SK-N-SH treated with all-trans-retinoic acid at 6 μM for 48 hours (cell line): ENCODE measurements around the gene NFIB.

Experiments
- ATAC-seq: fragments of 200-7000 bp; cut with Tn5 transposase; 3 replicates; pipeline ENCODE4 v1.9.1; 2020; ENCODE audit warnings: mild to moderate bottlenecking, moderate library complexity
- ARNTL ChIP-seq: fragments of 450-650 bp; formaldehyde crosslinking; IDR thresholded peaks from 2 replicates; pipeline ENCODE4 v1.5.0; 2020; ENCODE audit warnings: low read depth, mild to moderate bottlenecking, moderate library complexity, borderline replicate concordance
- BACH2 ChIP-seq: fragments of 250-450 bp; sonication (Bioruptor Pico); IDR thresholded peaks from 2 replicates; pipeline ENCODE4 v1.9.0; 2021; ENCODE audit warnings: mild to moderate bottlenecking, borderline replicate concordance
- CREB5 ChIP-seq: fragments of 250-450 bp; sonication (Bioruptor Pico); IDR thresholded peaks from 2 replicates; pipeline ENCODE4 v1.5.1; 2020; ENCODE audit warnings: low read depth, mild to moderate bottlenecking, moderate library complexity
- CSDC2 ChIP-seq: fragments of 250-450 bp; sonication (Bioruptor Pico); IDR thresholded peaks from 2 replicates; pipeline ENCODE4 v1.5.0; 2020; ENCODE audit warnings: mild to moderate bottlenecking, moderate library complexity
- CSRNP3 ChIP-seq: fragments of 250-450 bp; sonication (Bioruptor Pico); IDR thresholded peaks from 2 replicates; pipeline ENCODE4 v1.5.1; 2021; ENCODE audit warnings: mild to moderate bottlenecking, moderate library complexity
- ESRRG ChIP-seq: fragments of 250-450 bp; sonication (Bioruptor Pico); IDR thresholded peaks from 2 replicates; pipeline ENCODE4 v1.6.1; 2021; ENCODE audit warnings: mild to moderate bottlenecking
- GLIS3 ChIP-seq: fragments of 250-450 bp; sonication (Bioruptor Pico); IDR thresholded peaks from 2 replicates; pipeline ENCODE4 v1.5.0; 2020; ENCODE audit warnings: mild to moderate bottlenecking, moderate library complexity
- ISL1 ChIP-seq: fragments of 250-450 bp; sonication (Bioruptor Pico); IDR thresholded peaks from 2 replicates; pipeline ENCODE4 v2.1.2; 2022; ENCODE audit warnings: mild to moderate bottlenecking, moderate library complexity
- OSR1 ChIP-seq: fragments of 250-450 bp; sonication (Bioruptor Pico); IDR thresholded peaks from 2 replicates; pipeline ENCODE4 v1.8.0; 2022; ENCODE audit warnings: moderate library complexity, mild to moderate bottlenecking, inconsistent platforms
- PATZ1 ChIP-seq: fragments of 250-450 bp; sonication (Bioruptor Pico); IDR thresholded peaks from 2 replicates; pipeline ENCODE4 v1.8.0; 2020; ENCODE audit warnings: mild to moderate bottlenecking, moderate library complexity, borderline replicate concordance
- PPARA ChIP-seq: fragments of 250-450 bp; sonication (Bioruptor Pico); IDR thresholded peaks from 2 replicates; pipeline ENCODE4 v1.5.0; 2020; ENCODE audit warnings: mild to moderate bottlenecking, borderline replicate concordance
- SNAI2 ChIP-seq: fragments of 250-450 bp; sonication (Bioruptor Pico); IDR thresholded peaks from 2 replicates; pipeline ENCODE4 v1.5.0; 2020; ENCODE audit warnings: mild to moderate bottlenecking, moderate library complexity
- TCF4 ChIP-seq: fragments of 250-450 bp; sonication (Bioruptor Pico); IDR thresholded peaks from 2 replicates; pipeline ENCODE4 v1.8.0; 2021; ENCODE audit warnings: mild to moderate bottlenecking, moderate library complexity, borderline replicate concordance
- TSHZ2 ChIP-seq: fragments of 250-450 bp; sonication (Bioruptor Pico); IDR thresholded peaks from 2 replicates; pipeline ENCODE4 v1.5.0; 2020; ENCODE audit warnings: mild to moderate bottlenecking, moderate library complexity
- ZC3H10 ChIP-seq: fragments of 250-450 bp; sonication (Bioruptor Pico); IDR thresholded peaks from 2 replicates; pipeline ENCODE4 v1.5.1; 2021; ENCODE audit warnings: mild to moderate bottlenecking, moderate library complexity
- ZFP3 ChIP-seq: fragments of 250-450 bp; sonication (Bioruptor Pico); IDR thresholded peaks from 2 replicates; pipeline ENCODE4 v1.5.0; 2020; ENCODE audit warnings: mild to moderate bottlenecking, moderate library complexity
- ZFP30 ChIP-seq: fragments of 450-650 bp; formaldehyde crosslinking; IDR thresholded peaks from 2 replicates; pipeline ENCODE4 v1.5.0; 2022; ENCODE audit warnings: mild to moderate bottlenecking, moderate library complexity
- ZNF565 ChIP-seq: fragments of 450-650 bp; formaldehyde crosslinking; conservative IDR thresholded peaks from 2 replicates; pipeline ENCODE4 v1.5.0; 2020; ENCODE audit warnings: low read depth, mild to moderate bottlenecking, moderate library complexity
- ZNF70 ChIP-seq: fragments of 450-650 bp; formaldehyde crosslinking; IDR thresholded peaks from 2 replicates; pipeline ENCODE4 v1.5.0; 2020; ENCODE audit warnings: mild to moderate bottlenecking, moderate library complexity

NFIB gene

GRCh38 chr9:14343261-14344031 lies 29.5 kb upstream of the NFIB start (continued):
- no peak for TF ChIP-seq GLIS3

- no peak for ATAC-seq
- TF ChIP-seq TSHZ2 (no peak), OSR1 (CRISPR knock-in tag) (no peak), ARNTL (CRISPR knock-in tag) (no peak), CSRNP3 (CRISPR knock-in tag) (no peak), BACH2 (CRISPR knock-in tag) (no peak), ZC3H10 (CRISPR knock-in tag) (no peak), CREB5 (no peak)
Observed at GRCh38 chr9:14342736-14343135, 28.8 kb upstream of the NFIB start.

- ATAC-seq: no peak
- no peak for TF ChIP-seq ZNF70 (CRISPR knock-in tag)
- no peak for TF ChIP-seq ZFP30 (CRISPR knock-in tag)
- TF ChIP-seq ZNF565 (CRISPR knock-in tag): no peak
- no peak for TF ChIP-seq ZC3H10 (CRISPR knock-in tag)
- no peak for TF ChIP-seq CSRNP3 (CRISPR knock-in tag)
- TF ChIP-seq SNAI2: no peak
- TF ChIP-seq TCF4 (CRISPR knock-in tag): no peak
- no peak for TF ChIP-seq ISL1 (CRISPR knock-in tag)
- TF ChIP-seq ARNTL (CRISPR knock-in tag): no peak
- TF ChIP-seq CREB5: no peak
- TF ChIP-seq PATZ1 (CRISPR knock-in tag): no peak
- no peak for TF ChIP-seq ESRRG (CRISPR knock-in tag)
- TF ChIP-seq CSDC2: no peak
- no peak for TF ChIP-seq ZFP3 (CRISPR knock-in tag)
- TF ChIP-seq PPARA (CRISPR knock-in tag): no peak
- no peak for TF ChIP-seq GLIS3
Observed at GRCh38 chr9:14341437-14342122, 27.6 kb upstream of the NFIB start.
